ENCODE measurements around the gene RAET1L.

Gene RAET1L

GRCh38 chr6:150037526-150038201 is 12.3 kb upstream of the RAET1L start:
- TF ChIP-seq, protein P1, sequence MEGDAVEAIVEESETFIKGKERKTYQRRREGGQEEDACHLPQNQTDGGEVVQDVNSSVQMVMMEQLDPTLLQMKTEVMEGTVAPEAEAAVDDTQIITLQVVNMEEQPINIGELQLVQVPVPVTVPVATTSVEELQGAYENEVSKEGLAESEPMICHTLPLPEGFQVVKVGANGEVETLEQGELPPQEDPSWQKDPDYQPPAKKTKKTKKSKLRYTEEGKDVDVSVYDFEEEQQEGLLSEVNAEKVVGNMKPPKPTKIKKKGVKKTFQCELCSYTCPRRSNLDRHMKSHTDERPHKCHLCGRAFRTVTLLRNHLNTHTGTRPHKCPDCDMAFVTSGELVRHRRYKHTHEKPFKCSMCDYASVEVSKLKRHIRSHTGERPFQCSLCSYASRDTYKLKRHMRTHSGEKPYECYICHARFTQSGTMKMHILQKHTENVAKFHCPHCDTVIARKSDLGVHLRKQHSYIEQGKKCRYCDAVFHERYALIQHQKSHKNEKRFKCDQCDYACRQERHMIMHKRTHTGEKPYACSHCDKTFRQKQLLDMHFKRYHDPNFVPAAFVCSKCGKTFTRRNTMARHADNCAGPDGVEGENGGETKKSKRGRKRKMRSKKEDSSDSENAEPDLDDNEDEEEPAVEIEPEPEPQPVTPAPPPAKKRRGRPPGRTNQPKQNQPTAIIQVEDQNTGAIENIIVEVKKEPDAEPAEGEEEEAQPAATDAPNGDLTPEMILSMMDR (conservative IDR thresholded peaks at IDR 0.05; ENCODE audit: low read depth), result no peak
- DNase-seq (ENCODE audit: low spot score), result no peak
- CTCF ChIA-PET, result interaction anchor here (0.5 kb wide), 1 partner anchor 102 kb away, joined by 3 read pairs; no protein-coding TSS in a partner anchor
- H3K27ac ChIP-seq, result no peak overlapping the region
- POLR2A ChIA-PET (ENCODE audit: low non-redundant PET), result no interaction called here

GRCh38 chr6:150036081-150036480 is 10.7 kb upstream of the RAET1L start:
- POLR2A ChIA-PET (ENCODE audit: low non-redundant PET), result no interaction called here
- CTCF ChIA-PET, result no interaction called here
- DNase-seq (ENCODE audit: low spot score), result no peak
- H3K27ac ChIP-seq, result no peak overlapping the region
- TF ChIP-seq, protein P1 (conservative IDR thresholded peaks at IDR 0.05; ENCODE audit: low read depth), result no peak

GRCh38 chr6:150033207-150033771 is 8.0 kb upstream of the RAET1L start:
- H3K27ac ChIP-seq, result no peak overlapping the region
- DNase-seq (ENCODE audit: low spot score), result no peak
- ChIA-PET POLR2A (ENCODE audit: low non-redundant PET) (no interaction called here), CTCF (interaction anchor here (0.7 kb wide), 1 partner anchor 44 kb away, joined by 4 read pairs; no protein-coding TSS in a partner anchor)
- TF ChIP-seq, protein P1 (conservative IDR thresholded peaks at IDR 0.05; ENCODE audit: low read depth), result no peak

- CTCF ChIA-PET, result no interaction called here
- TF ChIP-seq, protein P1 (conservative IDR thresholded peaks at IDR 0.05; ENCODE audit: low read depth), result no peak
- no peak overlapping the region for H3K27ac ChIP-seq
- DNase-seq (ENCODE audit: low spot score), result no peak
- POLR2A ChIA-PET (ENCODE audit: low non-redundant PET), result no interaction called here
Observed at GRCh38 chr6:150032598-150032997, 7.3 kb upstream of the RAET1L start.

GRCh38 chr6:150030611-150031010 is 5.3 kb upstream of the RAET1L start:
- POLR2A ChIA-PET (ENCODE audit: low non-redundant PET), result no interaction called here
- H3K27ac ChIP-seq, result no peak overlapping the region

GRCh38 chr6:150029749-150030148 is 4.4 kb upstream of the RAET1L start:
- no peak for DNase-seq (ENCODE audit: low spot score)
- CTCF ChIA-PET, result no interaction called here
- POLR2A ChIA-PET (ENCODE audit: low non-redundant PET), result no interaction called here
- TF ChIP-seq, protein P1 (conservative IDR thresholded peaks at IDR 0.05; ENCODE audit: low read depth), result no peak
- H3K27ac ChIP-seq, result no peak overlapping the region

More at GRCh38 chr6:150030611-150031010, 5.3 kb upstream of the RAET1L start:
- CTCF ChIA-PET, result no interaction called here
- TF ChIP-seq, protein P1 (conservative IDR thresholded peaks at IDR 0.05; ENCODE audit: low read depth), result no peak
- DNase-seq (ENCODE audit: low spot score), result no peak
